KMS-11 (cell line): ENCODE results near the gene RGL1.

Source experiments
- H2AFZ ChIP-seq: fragments of 200-600 bp; sonication (generic); 2 replicates; pipeline ENCODE4 v1.6.1; 2016; ENCODE audit warnings: antibody characterized with exemption, mixed run types, low read depth
- H3K27ac ChIP-seq: fragments of 200-600 bp; sonication (generic); 2 replicates; pipeline ENCODE4 v1.6.1; 2016; ENCODE audit warnings: mild to moderate bottlenecking, mixed run types
- H3K27me3 ChIP-seq: fragments of 200-600 bp; sonication (generic); 2 replicates; pipeline ENCODE4 v1.6.1; 2017; ENCODE audit warnings: mild to moderate bottlenecking, low read depth, mixed run types, moderate library complexity; ENCODE audit not compliant: insufficient read depth
- H3K36me3 ChIP-seq: fragments of 200-600 bp; sonication (generic); 2 replicates; pipeline ENCODE4 v1.6.1; 2017; ENCODE audit warnings: mild to moderate bottlenecking, mixed run types; ENCODE audit not compliant: insufficient read depth
- H3K4me1 ChIP-seq: fragments of 200-600 bp; sonication (generic); 2 replicates; pipeline ENCODE4 v1.6.1; 2016; ENCODE audit warnings: mild to moderate bottlenecking, low read depth, mixed run types; ENCODE audit not compliant: poor library complexity, severe bottlenecking
- H3K4me2 ChIP-seq: fragments of 200-600 bp; sonication (generic); 2 replicates; pipeline ENCODE4 v1.7.0; 2016; ENCODE audit warnings: mild to moderate bottlenecking, mixed run types
- H3K4me3 ChIP-seq: fragments of 200-600 bp; sonication (generic); IDR thresholded peaks from 2 replicates; pipeline ENCODE4 v1.6.1; 2017; ENCODE audit warnings: low read depth, low read length, mixed read lengths; ENCODE audit not compliant: insufficient read depth
- H3K79me2 ChIP-seq: fragments of 200-600 bp; sonication (generic); 2 replicates; pipeline ENCODE4 v1.6.1; 2016; ENCODE audit warnings: low read depth, mixed run types; ENCODE audit not compliant: insufficient read depth
- H3K9ac ChIP-seq: fragments of 200-600 bp; sonication (generic); 2 replicates; pipeline ENCODE4 v1.6.1; 2016; ENCODE audit warnings: mild to moderate bottlenecking, mixed run types
- H4K20me1 ChIP-seq: fragments of 200-600 bp; sonication (generic); 2 replicates; pipeline ENCODE4 v1.6.1; 2016; ENCODE audit warnings: mild to moderate bottlenecking, mixed run types; ENCODE audit not compliant: insufficient read depth
- CTCF ChIP-seq: fragments of 200-600 bp; sonication (generic); conservative IDR thresholded peaks from 2 replicates; pipeline ENCODE4 v1.6.1; 2017; ENCODE audit warnings: low read depth, mild to moderate bottlenecking, antibody characterized with exemption, low read length, moderate library complexity, mixed read lengths

RGL1 gene

GRCh38 chr1:183871601-183872000 lies 66.7 kb downstream of the RGL1 start:
- Histone ChIP-seq H3K36me3 (peaks cover 6% of the 10 kb centered on the region; the same call in 1 of the 2 replicates), H3K4me2 (no peak overlapping the region), H3K4me1 (peaks cover 65% of the 10 kb centered on the region), H2AFZ (no peak overlapping the region), H3K27me3 (no peaks in the 10 kb centered on the region), H3K4me3 (no peak overlapping the region), H3K79me2 (peaks cover 6% of the 10 kb centered on the region; the same call in 1 of the 2 replicates), H3K27ac (no peak overlapping the region), H3K9ac (no peak overlapping the region), H4K20me1 (no peaks in the 10 kb centered on the region)
- no peak for TF ChIP-seq CTCF

- H3K27me3 ChIP-seq, result no peaks in the 10 kb centered on the region
- H3K79me2 ChIP-seq, result peaks cover 6% of the 10 kb centered on the region; the same call in 1 of the 2 replicates
- no peak overlapping the region for H3K9ac ChIP-seq
- peaks cover 6% of the 10 kb centered on the region; the same call in 1 of the 2 replicates for H3K36me3 ChIP-seq
- no peak overlapping the region for H2AFZ ChIP-seq
- no peak for TF ChIP-seq CTCF
- no peak overlapping the region for H3K4me2 ChIP-seq
- H3K4me3 ChIP-seq, result no peak overlapping the region
- H3K4me1 ChIP-seq, result peaks cover 57% of the 10 kb centered on the region
- H3K27ac ChIP-seq, result no peak overlapping the region
- no peaks in the 10 kb centered on the region for H4K20me1 ChIP-seq
These were observed 67.5 kb downstream of the RGL1 start for GRCh38 chr1:183872403-183872802.

GRCh38 chr1:183873642-183874041 lies 68.7 kb downstream of the RGL1 start:
- H3K27ac ChIP-seq, result no peak overlapping the region
- no peak overlapping the region for H2AFZ ChIP-seq
- TF ChIP-seq CTCF, result no peak
- peaks cover 6% of the 10 kb centered on the region; the same call in 1 of the 2 replicates for H3K36me3 ChIP-seq
- no peak overlapping the region for H3K4me2 ChIP-seq
- H3K27me3 ChIP-seq, result no peaks in the 10 kb centered on the region
- H3K4me3 ChIP-seq, result no peak overlapping the region
- no peaks in the 10 kb centered on the region for H4K20me1 ChIP-seq
- no peak overlapping the region for H3K9ac ChIP-seq
- peaks cover 6% of the 10 kb centered on the region; the same call in 1 of the 2 replicates for H3K79me2 ChIP-seq
- peaks cover 58% of the 10 kb centered on the region for H3K4me1 ChIP-seq

- H3K27me3 ChIP-seq, result no peaks in the 10 kb centered on the region
- H3K9ac ChIP-seq, result no peak overlapping the region
- H3K4me3 ChIP-seq, result no peak overlapping the region
- H4K20me1 ChIP-seq, result no peaks in the 10 kb centered on the region
- no peak overlapping the region for H3K4me2 ChIP-seq
- H3K36me3 ChIP-seq, result no peaks in the 10 kb centered on the region; the same call in 1 of the 2 replicates
- no peak for TF ChIP-seq CTCF
- peaks cover 6% of the 10 kb centered on the region; the same call in 1 of the 2 replicates for H3K79me2 ChIP-seq
- no peak overlapping the region for H3K27ac ChIP-seq
- H3K4me1 ChIP-seq, result peaks cover 52% of the 10 kb centered on the region
- no peak overlapping the region for H2AFZ ChIP-seq
These were observed 71.4 kb downstream of the RGL1 start for GRCh38 chr1:183876309-183876708.
